ENCODE data around the gene RAB3IL1.

Gene RAB3IL1

DNA sequence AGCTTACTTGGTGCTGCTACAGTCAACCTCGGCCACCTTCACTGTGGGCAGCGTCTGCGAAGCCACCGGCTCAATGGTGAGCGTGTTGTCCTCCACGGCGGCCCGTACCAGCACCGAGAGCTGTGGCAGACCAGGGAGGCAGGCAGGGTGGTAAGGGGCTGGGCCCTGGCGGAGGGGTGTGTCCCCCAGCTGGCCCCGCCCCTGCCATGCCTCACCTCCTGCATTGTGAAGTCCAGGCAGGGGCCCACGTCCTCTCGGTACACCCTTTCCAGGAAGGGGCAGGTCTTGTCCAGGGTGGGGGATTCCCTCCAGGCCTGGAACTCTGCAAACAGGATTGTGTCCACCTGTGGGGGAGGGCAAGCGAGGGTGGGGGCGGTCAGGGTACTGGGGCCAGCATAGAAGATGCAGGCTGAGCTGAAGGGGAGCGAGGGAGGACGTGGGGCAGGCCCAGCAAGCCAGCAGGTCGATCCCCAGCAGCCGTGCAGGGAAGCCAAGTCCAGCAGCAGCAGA, 12.8 kb downstream of the RAB3IL1 start:
- no peak overlapping the region for H3K4me3 ChIP-seq (ENCODE audit: low read depth, low read length)
- no peak for DNase-seq (ENCODE audit: low read depth)

DNA sequence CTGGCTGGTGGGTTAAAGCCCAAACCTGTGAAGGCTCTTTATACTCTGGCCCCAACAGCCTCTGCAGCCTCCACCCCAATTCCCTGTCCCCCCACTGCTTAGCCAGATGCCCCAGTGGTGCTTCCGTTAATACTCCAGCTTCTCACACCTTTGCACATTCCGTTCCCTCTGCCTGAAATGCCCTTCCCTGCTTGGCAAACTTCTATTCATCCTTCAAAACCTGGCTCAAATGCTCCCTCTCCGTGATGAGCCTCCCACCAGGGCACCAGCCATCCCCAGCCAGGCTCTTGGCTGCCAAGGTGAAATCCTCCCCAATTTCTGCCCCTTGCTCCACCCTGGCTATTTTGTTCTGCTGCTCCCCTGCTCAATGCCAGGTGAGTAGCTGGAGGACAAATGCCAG, 13.5 kb downstream of the RAB3IL1 start:
- TF ChIP-seq, protein P1, sequence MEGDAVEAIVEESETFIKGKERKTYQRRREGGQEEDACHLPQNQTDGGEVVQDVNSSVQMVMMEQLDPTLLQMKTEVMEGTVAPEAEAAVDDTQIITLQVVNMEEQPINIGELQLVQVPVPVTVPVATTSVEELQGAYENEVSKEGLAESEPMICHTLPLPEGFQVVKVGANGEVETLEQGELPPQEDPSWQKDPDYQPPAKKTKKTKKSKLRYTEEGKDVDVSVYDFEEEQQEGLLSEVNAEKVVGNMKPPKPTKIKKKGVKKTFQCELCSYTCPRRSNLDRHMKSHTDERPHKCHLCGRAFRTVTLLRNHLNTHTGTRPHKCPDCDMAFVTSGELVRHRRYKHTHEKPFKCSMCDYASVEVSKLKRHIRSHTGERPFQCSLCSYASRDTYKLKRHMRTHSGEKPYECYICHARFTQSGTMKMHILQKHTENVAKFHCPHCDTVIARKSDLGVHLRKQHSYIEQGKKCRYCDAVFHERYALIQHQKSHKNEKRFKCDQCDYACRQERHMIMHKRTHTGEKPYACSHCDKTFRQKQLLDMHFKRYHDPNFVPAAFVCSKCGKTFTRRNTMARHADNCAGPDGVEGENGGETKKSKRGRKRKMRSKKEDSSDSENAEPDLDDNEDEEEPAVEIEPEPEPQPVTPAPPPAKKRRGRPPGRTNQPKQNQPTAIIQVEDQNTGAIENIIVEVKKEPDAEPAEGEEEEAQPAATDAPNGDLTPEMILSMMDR (IDR thresholded peaks at IDR 0.05; ENCODE audit: control insufficient read depth, extremely low read depth, insufficient read depth) = no peak
- DNase-seq (ENCODE audit: low read depth) = no peak
- H3K4me3 ChIP-seq (ENCODE audit: low read depth, low read length) = no peak overlapping the region

More for the DNA sequence above, 12.8 kb downstream of the RAB3IL1 start:
- TF ChIP-seq, protein P1 (IDR thresholded peaks at IDR 0.05; ENCODE audit: control insufficient read depth, extremely low read depth, insufficient read depth) = no peak

DNA sequence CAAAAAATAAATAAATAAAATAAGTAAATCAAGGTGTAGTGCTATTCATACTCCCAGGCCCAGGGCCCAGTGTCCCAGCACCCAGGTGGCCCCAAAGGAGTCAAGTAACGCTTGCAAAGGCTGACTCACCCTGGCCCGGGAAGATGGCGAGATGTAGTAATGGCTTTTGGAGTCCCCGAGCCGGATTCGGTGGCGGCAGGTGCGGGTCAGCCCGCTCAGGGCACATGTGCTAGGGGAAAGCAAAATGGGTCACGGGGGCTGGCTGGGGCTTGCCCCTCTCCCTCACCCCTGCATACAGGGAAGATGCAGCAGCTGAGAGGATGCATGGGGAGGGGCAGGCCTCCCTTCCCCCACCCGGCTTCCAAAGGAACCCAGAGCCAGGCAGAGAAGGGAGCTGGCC, 15.1 kb downstream of the RAB3IL1 start:
- no peak for DNase-seq (ENCODE audit: low read depth)
- TF ChIP-seq, protein P1 (IDR thresholded peaks at IDR 0.05; ENCODE audit: control insufficient read depth, extremely low read depth, insufficient read depth) = no peak
- H3K4me3 ChIP-seq (ENCODE audit: low read depth, low read length) = no peak overlapping the region

DNA sequence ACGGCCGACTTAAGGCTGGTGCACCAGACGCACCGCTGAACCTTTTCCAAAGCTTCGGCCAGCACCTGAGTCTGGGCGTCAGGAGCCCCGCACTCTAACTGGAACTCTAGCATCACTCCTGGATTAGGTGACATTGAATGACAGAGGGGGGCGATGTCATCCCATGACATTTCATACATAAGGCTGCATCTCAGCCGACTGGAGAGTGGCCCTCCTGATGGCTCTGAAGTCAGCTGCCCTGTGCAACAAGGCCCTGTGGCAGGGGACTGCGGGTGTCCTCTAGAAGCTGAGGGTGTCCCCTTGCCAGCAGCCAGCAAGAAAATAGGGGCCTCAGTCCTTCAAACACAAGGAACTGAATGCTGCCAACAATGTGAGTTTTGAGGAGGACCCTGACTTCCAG, 16.0 kb downstream of the RAB3IL1 start:
- no peak for DNase-seq (ENCODE audit: low read depth)
- H3K4me3 ChIP-seq (ENCODE audit: low read depth, low read length) = no peak overlapping the region
- TF ChIP-seq, protein P1 (IDR thresholded peaks at IDR 0.05; ENCODE audit: control insufficient read depth, extremely low read depth, insufficient read depth) = no peak

DNA sequence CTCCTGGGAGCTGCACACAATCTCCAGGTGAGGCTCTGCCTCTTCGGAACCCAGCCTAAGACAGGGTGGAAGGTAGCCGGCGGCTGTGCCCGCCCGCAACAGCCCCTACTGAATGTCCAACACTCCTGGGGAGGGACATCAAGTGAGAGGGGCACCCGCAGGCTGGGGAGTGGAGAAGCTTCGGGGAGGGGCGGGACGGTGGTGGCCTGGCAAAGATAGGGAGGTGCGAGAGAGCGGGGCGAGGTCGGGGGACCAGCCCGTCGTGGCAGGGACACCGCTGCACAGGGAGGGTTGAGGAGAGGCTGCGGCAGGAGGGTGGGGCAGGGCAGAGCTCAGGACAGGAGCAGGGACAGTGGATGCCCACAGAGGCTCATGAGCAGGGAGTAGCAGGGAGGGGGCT, 17.1 kb downstream of the RAB3IL1 start:
- no peak for DNase-seq (ENCODE audit: low read depth)
- no peak overlapping the region for H3K4me3 ChIP-seq (ENCODE audit: low read depth, low read length)
- TF ChIP-seq, protein P1 (IDR thresholded peaks at IDR 0.05; ENCODE audit: control insufficient read depth, extremely low read depth, insufficient read depth) = no peak

DNA sequence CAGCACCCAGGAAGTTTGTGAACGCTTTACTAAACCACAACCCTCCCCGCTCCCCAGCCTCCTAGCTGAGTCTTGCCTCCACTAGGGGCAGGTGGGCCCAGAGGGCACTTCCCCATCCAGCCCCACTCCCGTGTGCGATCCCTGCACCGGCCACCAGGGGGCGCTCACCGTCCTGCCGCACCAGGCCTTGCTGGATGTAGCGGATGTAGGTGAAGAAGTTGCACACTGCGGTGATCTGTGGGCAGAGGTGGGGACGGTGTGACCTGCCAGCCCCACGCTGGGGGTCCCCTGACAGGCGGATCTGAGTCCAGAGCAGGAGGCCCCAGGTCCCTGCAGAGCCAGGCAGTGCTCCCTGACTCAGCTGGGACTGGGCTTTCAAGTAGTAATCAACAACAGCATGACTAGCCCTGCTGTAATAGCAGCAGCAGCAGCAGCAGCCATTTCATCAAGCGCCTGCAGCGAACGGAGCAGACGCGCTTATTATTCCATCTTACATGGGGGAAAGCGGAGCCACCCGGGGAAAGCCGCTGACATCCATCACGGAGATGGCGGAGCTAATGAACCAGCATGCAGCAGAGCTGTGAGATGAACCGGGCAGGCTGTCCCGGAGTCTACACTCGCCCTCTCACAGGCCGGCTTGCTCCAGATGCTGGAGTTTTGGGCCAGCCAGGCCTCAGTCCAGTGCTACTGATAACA, 18.1 kb downstream of the RAB3IL1 start:
- TF ChIP-seq, protein P1 (IDR thresholded peaks at IDR 0.05; ENCODE audit: control insufficient read depth, extremely low read depth, insufficient read depth) = peak; percentile 99
- H3K4me3 ChIP-seq (ENCODE audit: low read depth, low read length) = no peak overlapping the region
- no peak for DNase-seq (ENCODE audit: low read depth)

DNA sequence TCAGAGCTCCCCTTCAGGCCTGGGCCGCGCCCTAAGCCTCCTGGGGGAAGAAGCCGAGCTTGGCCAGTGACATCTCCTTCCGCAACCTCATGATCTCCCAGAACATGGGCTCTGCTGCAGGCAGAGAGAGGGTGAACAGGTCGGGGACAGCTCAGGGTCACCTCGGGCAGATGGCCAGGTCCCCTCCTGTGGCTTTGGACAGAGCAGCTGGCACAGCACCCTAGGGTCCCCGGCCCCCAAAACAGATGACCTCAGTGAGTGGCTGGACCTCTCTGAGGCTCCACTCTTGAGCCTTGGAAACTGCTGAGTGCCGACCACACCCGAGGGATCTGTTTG, 19.2 kb downstream of the RAB3IL1 start:
- DNase-seq (ENCODE audit: low read depth) = no peak
- no peak overlapping the region for H3K4me3 ChIP-seq (ENCODE audit: low read depth, low read length)
- TF ChIP-seq, protein P1 (IDR thresholded peaks at IDR 0.05; ENCODE audit: control insufficient read depth, extremely low read depth, insufficient read depth) = no peak

Data from LNCaP clone FGC (cell line).